Activated T-helper 1 cell treated with Interleukin-2 at 50 U/mL for 16 hours (primary cell): ENCODE results near the gene LRRC3B.

Experiments used
- DNase-seq: peaks from one replicate; pipeline ENCODE4 v3.0.0-alpha.2; 2020; ENCODE audit warnings: low read depth

LRRC3B gene

DNA sequence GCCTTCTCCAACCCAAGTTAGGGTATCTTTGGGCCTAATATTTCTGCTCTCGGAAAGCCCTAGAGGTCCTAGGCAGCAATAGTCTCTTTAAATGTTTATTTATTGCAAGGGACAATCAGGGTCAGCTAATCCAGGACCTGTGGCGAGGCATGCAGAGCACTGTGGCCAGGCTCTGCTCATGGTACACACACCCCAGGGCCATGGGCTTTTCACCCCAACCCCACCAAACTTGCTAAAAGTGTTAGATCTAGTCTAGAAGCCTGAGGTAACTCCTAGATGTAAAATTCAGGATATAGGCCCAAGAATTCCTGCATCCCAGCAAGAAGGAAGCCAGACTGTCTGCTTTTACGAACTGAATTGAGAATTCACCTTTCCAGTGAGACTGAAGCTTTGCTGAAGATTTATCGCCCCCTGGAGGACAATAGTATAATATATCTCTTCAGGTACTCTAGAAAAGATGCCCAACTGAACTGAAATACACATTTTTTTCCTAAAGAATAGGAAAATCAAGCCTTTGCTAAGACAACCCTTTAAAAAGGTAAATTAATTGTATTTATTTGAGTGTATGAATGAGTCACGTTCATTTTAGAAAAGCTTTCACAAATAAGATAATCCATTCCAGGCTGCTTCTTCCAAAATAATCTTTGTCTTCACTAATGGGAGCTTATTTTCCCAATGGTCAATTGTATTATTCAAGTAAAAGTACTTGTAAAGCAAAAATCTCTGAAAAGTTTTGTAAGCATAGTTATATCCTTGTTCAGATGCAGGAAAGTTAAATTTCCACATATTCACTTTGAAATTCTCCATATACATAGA is 89.8 kb downstream of the LRRC3B start:
- DNase-seq = no peak

DNA sequence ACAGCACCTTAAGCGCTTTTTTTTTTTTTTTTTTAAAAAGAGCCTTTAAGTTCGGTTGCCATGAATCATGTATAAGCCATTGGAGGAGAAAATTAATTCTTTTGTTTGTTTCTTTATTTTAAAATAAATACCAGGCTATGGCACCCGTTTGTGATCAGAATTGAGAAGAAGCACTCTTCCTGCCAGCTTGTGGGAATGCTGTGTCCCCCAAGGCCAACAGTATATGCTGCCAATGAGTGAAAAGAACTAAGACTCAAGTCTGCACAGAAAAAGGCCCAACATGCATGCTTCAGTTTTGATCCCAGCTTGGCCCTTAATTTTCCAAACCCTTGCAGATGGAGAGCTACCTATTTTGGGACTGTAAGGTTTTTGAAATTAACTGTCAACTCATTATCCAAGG is 90.5 kb downstream of the LRRC3B start:
- no peak for DNase-seq

DNA sequence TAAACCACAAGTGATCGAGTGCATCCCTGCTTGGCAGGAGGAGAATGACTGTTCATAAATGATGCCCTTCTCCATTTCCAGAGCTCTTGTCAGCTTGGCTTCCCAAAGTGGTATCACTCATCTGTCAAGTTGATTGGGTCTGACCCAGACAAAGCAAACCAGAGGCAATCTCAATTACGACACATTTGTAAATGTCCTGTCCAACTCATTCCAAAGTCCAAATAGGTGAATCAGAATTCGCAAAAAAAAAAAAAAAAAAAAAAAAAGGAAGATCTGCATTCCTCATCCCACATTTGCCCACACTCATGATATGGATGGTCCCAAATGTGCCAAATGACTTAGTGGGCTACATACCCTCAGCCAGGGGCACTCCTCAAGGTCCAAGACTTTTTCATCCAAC is 91.9 kb downstream of the LRRC3B start:
- DNase-seq = no peak

DNA sequence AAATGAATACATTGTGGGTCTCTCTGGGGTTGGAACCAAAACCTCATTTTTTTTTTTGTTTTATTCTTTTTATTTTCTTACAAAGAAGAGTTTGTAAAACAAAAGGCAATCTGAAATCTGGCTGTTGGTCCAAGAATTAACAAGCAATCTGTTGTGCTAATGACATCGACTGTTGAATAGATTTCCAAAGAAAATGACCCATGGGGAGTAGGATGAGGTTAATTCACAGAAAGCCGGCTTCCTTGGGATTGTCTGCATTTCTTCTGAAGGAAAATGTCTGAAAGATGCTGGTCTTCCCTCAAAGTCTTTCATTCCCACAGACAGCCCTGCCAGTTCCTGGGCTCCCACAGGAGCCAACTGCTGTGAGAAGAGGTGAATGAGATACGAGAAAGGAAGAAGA is 92.9 kb downstream of the LRRC3B start:
- DNase-seq = no peak

DNA sequence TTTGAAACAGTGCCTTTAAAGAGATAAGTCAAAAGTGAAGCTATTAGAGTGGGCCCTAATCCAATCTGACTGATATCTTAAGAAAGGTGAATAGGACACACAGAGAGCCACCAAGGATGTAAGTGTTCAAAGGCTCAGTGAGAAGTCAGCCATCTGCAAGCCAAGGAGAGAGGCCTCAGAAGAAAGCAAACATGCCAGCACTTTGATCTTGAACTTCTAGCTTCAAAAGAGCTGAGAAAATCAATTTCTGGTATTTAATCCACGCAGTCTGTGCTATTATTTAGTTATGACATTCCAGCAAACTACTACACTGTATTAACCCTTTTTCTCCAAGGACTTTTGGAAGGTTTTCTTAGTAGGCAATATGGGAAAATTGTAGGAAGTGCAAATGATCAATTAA is 95.7 kb downstream of the LRRC3B start:
- no peak for DNase-seq

DNA sequence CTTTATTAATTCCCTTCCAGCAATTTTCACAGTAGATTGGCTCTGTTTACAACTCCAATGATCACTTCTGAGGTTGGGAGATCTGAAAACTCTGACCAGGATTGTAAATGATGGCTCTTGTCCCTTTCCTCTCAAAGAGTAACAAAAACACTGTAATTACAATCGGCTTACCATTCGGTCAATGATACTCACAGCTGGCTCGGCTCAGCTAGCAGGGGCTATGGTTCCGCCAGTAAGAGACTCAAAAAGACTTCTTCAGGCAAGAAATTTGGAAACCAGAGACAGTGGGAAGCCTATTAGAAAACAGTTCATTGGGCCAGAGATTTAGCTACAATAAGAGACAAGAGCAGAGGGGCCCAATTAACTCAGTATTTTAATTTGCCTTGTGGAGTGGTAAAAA is 96.6 kb downstream of the LRRC3B start:
- no peak for DNase-seq

DNA sequence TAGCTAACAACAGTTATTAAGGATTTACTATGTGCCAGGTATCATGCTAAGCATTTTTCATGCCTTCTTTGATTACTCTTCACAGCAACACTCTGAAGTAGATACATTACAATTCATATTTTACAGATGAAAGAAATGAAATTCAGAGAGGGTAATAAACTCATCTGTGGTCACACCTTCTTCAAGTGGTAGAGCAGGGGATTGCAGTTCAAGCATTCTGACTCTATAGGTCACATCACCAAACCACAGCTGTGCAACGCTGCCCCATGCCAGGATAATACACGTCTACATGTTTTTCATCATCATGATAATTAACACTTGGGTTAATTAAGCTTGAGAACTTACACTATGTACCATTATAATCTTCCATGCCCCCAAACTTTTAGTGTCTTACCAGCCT is 98.5 kb downstream of the LRRC3B start:
- DNase-seq = no peak

DNA sequence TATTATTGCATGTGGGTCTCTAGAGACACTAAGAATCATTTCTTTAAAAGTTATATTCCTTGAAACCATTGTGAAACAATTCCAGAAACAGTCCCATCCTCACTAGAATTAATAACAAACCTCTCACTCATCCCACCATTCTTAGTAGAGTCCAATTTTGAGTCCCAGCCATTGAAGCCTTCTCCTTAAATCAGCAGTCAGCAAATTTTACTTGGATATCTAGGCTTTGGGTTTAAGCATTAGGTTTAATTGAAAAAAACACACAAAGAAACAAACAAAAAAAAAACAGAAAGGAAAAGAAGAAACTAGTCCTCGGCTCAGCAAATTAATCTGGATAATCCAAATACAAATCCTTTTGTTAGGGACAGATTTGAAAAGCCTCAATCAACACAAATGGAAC is 109.3 kb downstream of the LRRC3B start:
- DNase-seq = no peak

DNA sequence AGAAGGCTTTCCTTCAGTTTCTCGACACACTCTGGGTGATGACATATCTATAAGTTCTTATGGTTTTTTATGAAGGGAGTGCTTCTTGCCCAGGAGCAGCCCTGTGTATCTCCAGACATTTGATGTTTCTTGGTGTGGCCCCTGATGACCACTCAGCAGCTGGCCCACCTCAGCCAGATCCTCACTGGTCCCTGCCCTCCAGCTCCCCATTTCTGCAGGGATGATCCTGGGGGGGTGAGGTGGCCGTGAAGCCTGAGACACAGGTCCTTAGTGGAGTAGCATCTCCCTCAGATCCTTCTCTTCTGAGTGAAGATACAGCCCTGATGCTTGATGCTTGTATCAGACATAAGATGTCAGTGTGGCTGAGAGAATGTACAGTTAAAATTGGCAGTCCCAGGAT is 127.7 kb downstream of the LRRC3B start:
- DNase-seq = no peak

DNA sequence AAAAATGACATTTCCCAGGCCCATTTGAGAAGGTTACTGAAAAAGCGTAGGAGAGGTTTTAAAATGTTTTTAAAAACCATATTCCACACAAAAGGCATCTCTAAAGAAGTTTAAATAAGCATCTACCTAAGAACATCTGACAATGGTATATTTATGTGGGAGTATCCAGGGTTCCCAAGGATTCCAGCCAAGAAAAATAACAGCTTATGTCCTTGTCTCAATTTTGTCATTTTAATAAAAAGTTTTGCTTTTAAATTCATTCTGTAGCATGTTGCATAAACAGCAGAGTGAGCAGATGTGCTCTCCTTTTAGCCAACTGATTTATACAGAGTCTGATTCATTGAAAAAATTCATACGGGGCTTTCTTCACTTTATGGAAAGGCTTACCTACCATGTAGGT is 129.9 kb downstream of the LRRC3B start:
- DNase-seq = no peak

DNA sequence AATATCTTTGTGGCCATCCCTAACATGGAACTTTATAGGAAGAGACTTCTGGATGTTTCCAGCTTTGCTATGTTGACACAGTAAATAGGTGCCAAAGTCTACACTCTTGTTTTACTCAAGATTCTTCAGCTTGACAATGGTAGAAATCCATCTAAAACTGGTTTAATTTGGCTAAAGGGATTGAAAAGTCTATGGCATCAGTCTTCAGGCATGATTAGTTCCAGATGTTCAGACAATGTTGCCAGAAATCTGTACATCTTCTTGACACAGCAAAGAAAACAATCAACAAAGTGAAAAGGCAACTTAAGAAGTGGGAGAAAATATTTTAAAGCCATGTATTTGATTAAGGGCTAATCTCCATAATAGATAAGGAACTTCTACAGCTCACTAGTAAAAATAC is 130.5 kb downstream of the LRRC3B start:
- no peak for DNase-seq

DNA sequence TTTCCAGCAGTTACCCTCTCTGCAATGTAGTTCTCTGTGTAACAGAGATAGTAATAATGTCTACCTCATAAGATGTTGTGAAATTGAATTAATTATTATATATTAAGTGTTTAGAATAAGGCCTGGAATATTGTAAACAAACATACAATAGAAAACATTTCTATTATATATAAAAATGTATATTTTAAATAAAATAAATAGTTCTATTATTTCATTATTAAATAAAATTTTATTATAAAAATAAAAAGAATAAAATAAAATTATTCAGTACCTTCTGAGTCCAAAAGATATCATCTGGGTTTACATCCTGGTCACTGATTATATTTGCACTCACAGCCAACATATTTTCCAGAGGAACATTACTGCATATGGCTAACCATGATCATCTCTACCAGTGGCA is 135.4 kb downstream of the LRRC3B start:
- DNase-seq = no peak
